ENCODE results near the gene TAC3. TPM values are rescaled to one million over a fixed set of nuclear protein-coding genes. Genes with fewer than 3 reads are reported as not detected.
A peak's percentile ranks its signal among the peaks of the same experiment; 100 is the strongest.
"Not testable (repeated sequence)": the region's sequence is repeated elsewhere in the genome, so short reads cannot be mapped to it uniquely, and the experiment has no call there.

TAC3 gene
- total and polyA plus RNA-seq, 7 experiments from 2014 or later, result 0.49 to 1.1 (median 0.74) TPM; not detected in 3

GRCh38 chr12:56987011-56987410 lies 29.3 kb downstream of the TAC3 start:
- Histone ChIP-seq H3K4me3 (ENCODE audit: low read length) (no peak overlapping the region), H3K27ac (ENCODE audit: low read depth, low read length) (no peak overlapping the region), H3K27me3 (ENCODE audit: control insufficient read depth in 2 of 2, insufficient read depth in 2 of 2, low read length in 2 of 2) (no peaks in the 10 kb centered on the region), H3K4me1 (ENCODE audit: control insufficient read depth in 2 of 2, insufficient read depth in 2 of 2, low read length in 2 of 2) (peaks cover 0 to 7% of the 10 kb centered on the region in 2 donors), H3K36me3 (ENCODE audit: control insufficient read depth in 2 of 3, insufficient read depth in 3 of 3, low read length in 3 of 3) (no peaks in the 10 kb centered on the region), H3K9me3 (ENCODE audit: control insufficient read depth in 2 of 3, low read length in 3 of 3) (no peaks in the 10 kb centered on the region)
- POLR2A ChIA-PET, result no interaction called here
- H3K4me1 Mint-ChIP-seq, result peaks cover 8 to 31% (median 23%) of the 10 kb centered on the region in 7 donors
- peaks cover 0 to 6% (median 0%) of the 10 kb centered on the region in 5 donors for H3K27me3 Mint-ChIP-seq
- no peaks in the 10 kb centered on the region for H3K9me3 Mint-ChIP-seq
- intact Hi-C loops (cut with micrococcal nuclease), result loop anchor here (1.0 to 2.0 kb wide), 3 partner anchors 147 to 474 kb away; no protein-coding TSS in a partner anchor
- peak overlapping the region in 5 of 10 donors; percentile 45 to 72 (median 55) for H3K4me3 Mint-ChIP-seq
- peak overlapping the region in 1 of 9 donors; percentile 21 for H3K27ac Mint-ChIP-seq
- no peak for ATAC-seq
- H3K36me3 Mint-ChIP-seq, result no peaks in the 10 kb centered on the region
- no peak for DNase-seq
- CTCF ChIA-PET, result interaction anchor here (1.0 to 3.9 kb wide), 6 partner anchors 12 to 229 kb away, joined by 3 to 44 read pairs (median 6); partner anchors contain the start of gene HSD17B6

- H3K36me3 ChIP-seq (ENCODE audit: control insufficient read depth in 2 of 3, insufficient read depth in 3 of 3, low read length in 3 of 3); H3K27me3 ChIP-seq (ENCODE audit: control insufficient read depth in 2 of 2, insufficient read depth in 2 of 2, low read length in 2 of 2); H3K9me3 Mint-ChIP-seq; H3K4me3 ChIP-seq (ENCODE audit: low read length); H3K9me3 ChIP-seq (ENCODE audit: control insufficient read depth in 2 of 3, low read length in 3 of 3); H3K27ac Mint-ChIP-seq; H3K4me1 ChIP-seq (ENCODE audit: control insufficient read depth in 2 of 2, insufficient read depth in 2 of 2, low read length in 2 of 2); H3K27ac ChIP-seq (ENCODE audit: low read depth, low read length); ATAC-seq; POLR2A ChIA-PET; DNase-seq; H3K4me3 Mint-ChIP-seq; H3K36me3 Mint-ChIP-seq; H3K27me3 Mint-ChIP-seq: not testable (repeated sequence)
- CTCF ChIA-PET, result interaction anchor here (0.6 to 3.9 kb wide), 2 partner anchors 114 to 227 kb away, joined by 3 to 44 read pairs; no protein-coding TSS in a partner anchor
- H3K4me1 Mint-ChIP-seq, result peaks cover 0 to 21% (median 10%) of the 10 kb centered on the region in 7 donors
- intact Hi-C loops (cut with micrococcal nuclease), result loop anchor here in 1 of 2 donors (2.0 kb wide), 1 partner anchor 473 kb away; no protein-coding TSS in a partner anchor
These were observed 30.6 kb downstream of the TAC3 start for GRCh38 chr12:56985714-56986113.

DNA sequence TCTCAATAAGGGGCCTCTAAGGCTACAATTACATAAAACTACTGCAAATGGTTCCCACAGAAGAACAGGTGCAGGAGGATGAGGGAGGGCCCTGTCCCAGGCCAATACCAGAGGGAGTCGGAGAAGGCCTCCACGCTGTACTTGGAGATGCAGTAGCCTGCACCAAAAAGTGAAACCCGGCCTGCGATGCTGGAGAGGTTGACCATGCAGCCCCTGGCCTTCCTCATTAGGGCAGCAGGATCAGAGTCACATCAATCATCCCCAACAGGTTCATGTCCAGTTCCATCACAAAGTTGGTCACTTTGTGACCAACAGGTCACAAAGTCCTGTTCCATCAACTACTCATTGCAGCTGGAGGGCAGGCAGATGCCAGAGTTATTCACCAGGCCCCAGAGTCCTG lies 32.9 kb downstream of the TAC3 start:
- ATAC-seq (no peak), DNase-seq (no peak)
- POLR2A ChIA-PET, result no interaction called here
- peaks cover 0 to 7% of the 10 kb centered on the region in 2 donors for H3K4me1 ChIP-seq (ENCODE audit: control insufficient read depth in 2 of 2, insufficient read depth in 2 of 2, low read length in 2 of 2)
- Mint-ChIP-seq H3K36me3 (peaks cover 0 to 17% (median 0%) of the 10 kb centered on the region in 5 donors), H3K27me3 (peaks cover 0 to 5% (median 0%) of the 10 kb centered on the region in 5 donors), H3K4me1 (peaks cover 0 to 15% (median 7%) of the 10 kb centered on the region in 7 donors), H3K4me3 (no peak overlapping the region), H3K9me3 (no peaks in the 10 kb centered on the region), H3K27ac (no peak overlapping the region)
- H3K27ac ChIP-seq (ENCODE audit: low read depth, low read length), result no peak overlapping the region
- H3K27me3 ChIP-seq (ENCODE audit: control insufficient read depth in 2 of 2, insufficient read depth in 2 of 2, low read length in 2 of 2), result no peaks in the 10 kb centered on the region
- no peak overlapping the region for H3K4me3 ChIP-seq (ENCODE audit: low read length)
- CTCF ChIA-PET, result no interaction called here
- no peaks in the 10 kb centered on the region for H3K9me3 ChIP-seq (ENCODE audit: control insufficient read depth in 2 of 3, low read length in 3 of 3)
- no peaks in the 10 kb centered on the region for H3K36me3 ChIP-seq (ENCODE audit: control insufficient read depth in 2 of 3, insufficient read depth in 3 of 3, low read length in 3 of 3)
- intact Hi-C loops (cut with micrococcal nuclease), result no loop called here

DNA sequence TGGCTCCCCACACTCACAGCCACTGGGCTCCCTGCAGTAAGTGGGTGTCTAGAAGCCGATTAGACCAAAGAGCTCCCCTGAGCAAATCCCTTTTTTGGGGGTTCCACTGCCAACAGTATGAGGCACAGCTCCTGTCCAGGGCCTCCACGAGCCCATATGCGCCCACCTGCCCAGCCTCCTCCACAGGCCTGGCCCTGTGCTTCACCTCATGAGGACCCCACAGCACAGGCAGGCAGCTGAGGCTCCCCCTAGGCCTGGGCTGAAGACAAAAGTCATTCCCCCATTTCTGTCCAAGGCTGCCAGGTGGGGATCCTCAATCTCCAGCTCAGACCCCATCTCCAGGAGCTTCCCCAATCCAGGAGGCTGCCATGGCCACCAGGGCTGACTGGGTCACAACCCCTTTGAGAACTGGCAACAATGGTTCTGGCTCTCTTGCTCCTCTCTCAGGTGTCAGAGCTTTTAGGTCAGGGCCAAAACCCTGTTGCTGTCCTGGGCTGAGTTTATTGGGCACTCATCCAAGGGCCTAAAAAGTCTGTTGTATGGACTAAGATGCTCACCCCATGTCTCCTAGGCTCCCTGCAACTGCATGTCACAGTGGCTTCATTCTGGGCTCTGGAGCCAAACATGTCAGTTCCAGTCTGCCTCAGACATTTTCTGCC lies 33.6 kb downstream of the TAC3 start:
- H3K9me3 Mint-ChIP-seq; H3K4me3 Mint-ChIP-seq; H3K27ac Mint-ChIP-seq; H3K27ac ChIP-seq (ENCODE audit: low read depth, low read length); POLR2A ChIA-PET; intact Hi-C loops (cut with micrococcal nuclease); H3K36me3 ChIP-seq (ENCODE audit: control insufficient read depth in 2 of 3, insufficient read depth in 3 of 3, low read length in 3 of 3); H3K9me3 ChIP-seq (ENCODE audit: control insufficient read depth in 2 of 3, low read length in 3 of 3); H3K4me3 ChIP-seq (ENCODE audit: low read length); H3K4me1 ChIP-seq (ENCODE audit: control insufficient read depth in 2 of 2, insufficient read depth in 2 of 2, low read length in 2 of 2); H3K27me3 Mint-ChIP-seq; CTCF ChIA-PET; DNase-seq; H3K27me3 ChIP-seq (ENCODE audit: control insufficient read depth in 2 of 2, insufficient read depth in 2 of 2, low read length in 2 of 2); ATAC-seq: not testable (repeated sequence)
- peaks cover 0 to 11% (median 7%) of the 10 kb centered on the region in 7 donors for H3K4me1 Mint-ChIP-seq
- H3K36me3 Mint-ChIP-seq, result peaks cover 0 to 17% (median 0%) of the 10 kb centered on the region in 5 donors

- peaks cover 0 to 4% (median 0%) of the 10 kb centered on the region in 5 donors for H3K27me3 Mint-ChIP-seq
- no peak for ATAC-seq
- ChIA-PET POLR2A (no interaction called here), CTCF (interaction anchor here (0.6 to 1.0 kb wide), 2 partner anchors 15 to 301 kb away, joined by 3 to 5 read pairs; no protein-coding TSS in a partner anchor)
- Histone ChIP-seq H3K9me3 (ENCODE audit: control insufficient read depth in 2 of 3, low read length in 3 of 3) (no peaks in the 10 kb centered on the region), H3K4me3 (ENCODE audit: low read length) (no peak overlapping the region), H3K36me3 (ENCODE audit: control insufficient read depth in 2 of 3, insufficient read depth in 3 of 3, low read length in 3 of 3) (no peaks in the 10 kb centered on the region), H3K27me3 (ENCODE audit: control insufficient read depth in 2 of 2, insufficient read depth in 2 of 2, low read length in 2 of 2) (no peaks in the 10 kb centered on the region), H3K27ac (ENCODE audit: low read depth, low read length) (no peak overlapping the region), H3K4me1 (ENCODE audit: control insufficient read depth in 2 of 2, insufficient read depth in 2 of 2, low read length in 2 of 2) (no peaks in the 10 kb centered on the region)
- no peak overlapping the region for H3K4me3 Mint-ChIP-seq
- H3K4me1 Mint-ChIP-seq, result peaks cover 0 to 7% (median 0%) of the 10 kb centered on the region in 7 donors
- H3K36me3 Mint-ChIP-seq, result peaks cover 0 to 17% (median 0%) of the 10 kb centered on the region in 5 donors
- H3K27ac Mint-ChIP-seq, result no peak overlapping the region
- no peak for DNase-seq
- peaks cover 0 to 6% (median 0%) of the 10 kb centered on the region in 11 donors for H3K9me3 Mint-ChIP-seq
- intact Hi-C loops (cut with micrococcal nuclease), result no loop called here
These were observed 35.3 kb downstream of the TAC3 start for GRCh38 chr12:56980941-56981530.

- Histone ChIP-seq H3K4me3 (ENCODE audit: low read length) (no peak overlapping the region), H3K27ac (ENCODE audit: low read depth, low read length) (no peak overlapping the region), H3K4me1 (ENCODE audit: control insufficient read depth in 2 of 2, insufficient read depth in 2 of 2, low read length in 2 of 2) (no peaks in the 10 kb centered on the region), H3K9me3 (ENCODE audit: control insufficient read depth in 2 of 3, low read length in 3 of 3) (no peaks in the 10 kb centered on the region), H3K27me3 (ENCODE audit: control insufficient read depth in 2 of 2, insufficient read depth in 2 of 2, low read length in 2 of 2) (no peaks in the 10 kb centered on the region), H3K36me3 (ENCODE audit: control insufficient read depth in 2 of 3, insufficient read depth in 3 of 3, low read length in 3 of 3) (no peaks in the 10 kb centered on the region)
- ATAC-seq (no peak), DNase-seq (no peak)
- intact Hi-C loops (cut with micrococcal nuclease), result no loop called here
- peak overlapping the region in 1 of 9 donors; percentile 65 for H3K27ac Mint-ChIP-seq
- H3K4me1 Mint-ChIP-seq, result peaks cover 0 to 7% (median 0%) of the 10 kb centered on the region in 7 donors
- H3K36me3 Mint-ChIP-seq, result peaks cover 0 to 17% (median 0%) of the 10 kb centered on the region in 5 donors
- H3K9me3 Mint-ChIP-seq, result peaks cover 0 to 6% (median 0%) of the 10 kb centered on the region in 11 donors
- POLR2A ChIA-PET, result no interaction called here
- no peak overlapping the region for H3K4me3 Mint-ChIP-seq
- H3K27me3 Mint-ChIP-seq, result peaks cover 0 to 4% (median 0%) of the 10 kb centered on the region in 5 donors
- CTCF ChIA-PET, result no interaction called here
These were observed 36.1 kb downstream of the TAC3 start for GRCh38 chr12:56980268-56980667.
